Lower leg skin (tissue), 4 donors: ENCODE measurements around the gene SERPIND1. TPM values are rescaled to one million over a fixed set of nuclear protein-coding genes. Genes with fewer than 3 reads are reported as not detected.
"Not testable (repeated sequence)": the region's sequence is repeated elsewhere in the genome, so short reads cannot be mapped to it uniquely, and the experiment has no call there.

Experiments used
- DNase-seq, 2 donors: peaks; one replicate each; pipeline ENCODE4 v3.0.0-alpha.2; 2019; ENCODE audit warnings: low spot score in 2 of 2
- H3K4me3 ChIP-seq: fragments of 200-600 bp; sonication (generic); 2 replicates; pipeline ENCODE4 v1.5.1; 2017; ENCODE audit warnings: mild to moderate bottlenecking, low read depth; ENCODE audit not compliant: poor library complexity, severe bottlenecking
- CTCF ChIP-seq, 3 donors: fragments of 450-650 bp; IDR thresholded peaks; one replicate each; pipeline ENCODE4 v1.5.1; 2016; ENCODE audit warnings: antibody characterized with exemption in 3 of 3, mild to moderate bottlenecking in 3 of 3, moderate library complexity in 2 of 3
- POLR2A ChIP-seq, 2 donors: fragments of 450-650 bp; IDR thresholded peaks; one replicate each; pipeline ENCODE4 v1.6.1; 2016 to 2017; ENCODE audit warnings: antibody characterized with exemption in 2 of 2, mild to moderate bottlenecking in 1 of 2, moderate library complexity in 1 of 2
- whole genome bisulfite sequencing, 2 donors: methylation state at CpG; one replicate each; pipeline ENCODE4 v1.1.5; 2018; 5-methylcytosine and 5-hydroxymethylcytosine counted together
- intact Hi-C: fragments of 100-400 bp; cut with DNase I; formaldehyde crosslinking; loops from one replicate; pipeline ENCODE4 v1.15.0; 2023; ENCODE audit warnings: low total_unique reads
- total RNA-seq, 4 donors: library from RNA; depleted of rRNA; stranded (reverse); fragments of >200 nt; gene quantifications; one replicate each; pipeline ENCODE4 v1.1.0, GENCODE V29; 2016

The SERPIND1 gene
- total RNA-seq, 4 donors from 2014 or later: not detected

GRCh38 chr22:20816559-20816958 lies 42.6 kb downstream of the SERPIND1 start:
- WGBS, 2 donors: 96 to 97% methylated on average over 6 of the region's 6 CpGs
- DNase-seq: no peak
- intact Hi-C loops: no loop called here
- no peak for TF ChIP-seq CTCF (IDR thresholded peaks at IDR 0.05)
- no peak for TF ChIP-seq POLR2A (IDR thresholded peaks at IDR 0.05)
- H3K4me3 ChIP-seq: no peak overlapping the region

DNA sequence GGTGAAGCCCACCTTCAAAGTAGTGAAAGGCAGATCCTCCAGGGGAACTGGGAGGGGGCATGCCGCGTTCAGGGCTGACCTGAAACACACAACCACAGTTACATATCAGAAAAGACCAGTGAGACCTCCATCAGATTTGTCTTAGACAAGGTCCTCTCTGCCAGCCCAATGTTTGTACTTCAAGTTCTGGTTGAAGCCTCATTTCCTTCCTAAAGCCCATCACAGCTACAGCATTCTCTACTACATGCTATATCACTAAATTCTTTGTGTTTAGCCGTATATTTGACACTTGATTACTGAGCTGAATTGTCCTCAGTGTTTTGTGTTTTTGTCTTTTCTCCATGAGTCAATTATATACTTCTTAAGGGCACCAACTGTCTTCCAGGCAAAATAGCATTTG lies 44.6 kb downstream of the SERPIND1 start:
- intact Hi-C loops: no loop called here
- no peak overlapping the region for H3K4me3 ChIP-seq
- 91 to 92% methylated on average over 3 of the region's 3 CpGs for WGBS, 2 donors
- no peak for DNase-seq
- TF ChIP-seq CTCF (IDR thresholded peaks at IDR 0.05) (no peak), POLR2A (IDR thresholded peaks at IDR 0.05) (no peak)

GRCh38 chr22:20819471-20819870 lies 45.6 kb downstream of the SERPIND1 start:
- no peak for DNase-seq
- no peak overlapping the region for H3K4me3 ChIP-seq
- intact Hi-C loops: no loop called here
- 90 to 94% methylated on average over 9 of the region's 9 CpGs for WGBS, 2 donors
- TF ChIP-seq CTCF (IDR thresholded peaks at IDR 0.05) (no peak), POLR2A (IDR thresholded peaks at IDR 0.05) (no peak)

- intact Hi-C loops, H3K4me3 ChIP-seq, DNase-seq: not testable (repeated sequence)
- 94 to 97% methylated on average over 8 of the region's 8 CpGs for WGBS, 2 donors
These were observed 47.9 kb downstream of the SERPIND1 start for GRCh38 chr22:20821717-20822239.

DNA sequence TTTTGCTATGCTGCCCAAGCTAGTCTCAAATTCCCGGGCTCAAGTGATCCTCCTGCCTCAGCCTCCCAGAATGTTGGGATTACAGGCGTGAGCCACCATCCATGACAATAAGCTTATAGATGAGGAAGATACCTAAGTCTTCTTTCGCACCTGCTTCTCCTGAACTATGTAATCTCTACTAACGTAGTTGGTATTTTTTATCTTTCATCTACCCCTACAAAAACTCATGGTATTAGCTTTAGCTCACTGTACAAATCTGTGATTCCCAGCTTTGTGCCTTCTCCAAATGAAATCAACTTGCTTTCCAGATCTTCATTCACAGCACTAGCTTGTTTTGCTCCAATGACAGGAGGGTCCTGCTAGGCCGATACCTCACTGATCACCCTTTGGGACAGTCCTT lies 48.3 kb downstream of the SERPIND1 start:
- TF ChIP-seq POLR2A (IDR thresholded peaks at IDR 0.05) (no peak), CTCF (IDR thresholded peaks at IDR 0.05) (no peak)
- intact Hi-C loops: no loop called here
- WGBS, 2 donors: 94 to 98% methylated on average over 5 of the region's 5 CpGs
- DNase-seq: no peak
- H3K4me3 ChIP-seq: no peak overlapping the region

DNA sequence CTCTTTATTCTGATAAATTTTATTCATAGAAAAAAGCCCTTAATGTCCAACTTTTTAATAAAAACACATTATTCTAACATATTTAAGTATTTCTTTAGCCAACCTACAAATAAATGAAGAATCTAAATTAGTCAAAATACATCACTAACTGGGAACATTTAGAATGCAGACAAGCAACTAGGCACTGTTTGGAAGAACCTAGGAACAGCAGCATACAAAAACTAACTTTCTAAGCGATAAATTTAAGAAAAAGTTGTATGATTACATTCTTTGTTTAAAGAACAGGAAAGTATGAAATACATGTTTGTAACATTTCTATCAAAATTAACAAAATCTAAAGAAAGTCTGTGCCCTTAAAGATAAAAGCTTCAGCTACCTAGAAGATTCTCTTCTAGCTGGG lies 49.4 kb downstream of the SERPIND1 start:
- intact Hi-C loops: no loop called here
- DNase-seq: no peak
- WGBS, 2 donors: 95 to 98% methylated on average over 1 of the region's 1 CpG
- TF ChIP-seq POLR2A (IDR thresholded peaks at IDR 0.05) (no peak), CTCF (IDR thresholded peaks at IDR 0.05) (no peak)
- H3K4me3 ChIP-seq: no peak overlapping the region

GRCh38 chr22:20825216-20825615 lies 51.3 kb downstream of the SERPIND1 start:
- intact Hi-C loops, DNase-seq, H3K4me3 ChIP-seq: not testable (repeated sequence)
- WGBS, 2 donors: 94 to 97% methylated on average over 4 of the region's 4 CpGs
